ENCODE results near the gene PEF1.
"Not testable (repeated sequence)": the region's sequence is repeated elsewhere in the genome, so short reads cannot be mapped to it uniquely, and the experiment has no call there.

Gene PEF1

DNA sequence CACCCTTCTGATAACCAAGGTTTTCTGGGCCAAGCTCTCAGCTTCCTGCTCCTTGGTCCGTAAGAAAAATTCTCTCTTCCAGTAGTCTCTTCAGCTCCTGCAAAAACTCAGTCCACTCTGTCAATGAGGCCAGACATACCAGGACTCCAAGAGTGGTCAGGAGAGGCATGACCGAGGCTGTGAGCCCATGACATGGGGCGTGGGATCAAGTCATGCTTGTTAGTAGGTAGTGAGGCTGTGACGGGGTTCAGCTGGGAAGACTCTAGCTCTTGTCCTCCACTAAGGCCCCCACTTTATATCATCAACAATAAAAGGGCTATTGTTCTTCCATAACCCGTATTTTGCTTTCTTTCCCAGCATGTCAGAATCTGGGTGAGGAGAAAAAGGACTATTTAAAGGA lies 37.3 kb downstream of the PEF1 start:
- no peak for DNase-seq

DNA sequence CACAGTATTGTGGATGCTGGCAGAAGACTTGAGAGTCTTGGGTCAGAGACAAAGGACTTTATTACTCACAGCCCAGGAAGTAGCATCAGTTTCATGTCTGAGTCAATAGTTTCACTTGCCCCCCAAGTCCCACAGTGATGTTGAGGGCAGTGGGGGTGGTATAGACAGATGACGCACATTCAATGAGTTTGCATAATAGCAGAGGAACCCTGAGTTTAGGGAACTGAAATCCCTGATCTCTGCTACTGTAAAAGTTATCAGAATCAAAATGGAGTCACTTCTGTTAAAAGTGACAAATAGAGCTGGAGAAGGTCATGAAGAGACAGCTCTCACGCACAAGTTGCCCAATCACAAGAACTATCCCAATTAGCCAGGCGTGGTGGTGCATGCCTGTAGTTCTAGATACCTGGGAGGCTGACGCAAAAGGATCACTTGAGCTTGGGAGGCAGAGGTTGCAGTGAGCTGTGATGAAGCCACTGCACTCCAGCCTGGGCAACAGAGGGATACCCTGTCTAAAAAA lies 38.7 kb downstream of the PEF1 start:
- DNase-seq: peak; percentile 8 to 67

DNA sequence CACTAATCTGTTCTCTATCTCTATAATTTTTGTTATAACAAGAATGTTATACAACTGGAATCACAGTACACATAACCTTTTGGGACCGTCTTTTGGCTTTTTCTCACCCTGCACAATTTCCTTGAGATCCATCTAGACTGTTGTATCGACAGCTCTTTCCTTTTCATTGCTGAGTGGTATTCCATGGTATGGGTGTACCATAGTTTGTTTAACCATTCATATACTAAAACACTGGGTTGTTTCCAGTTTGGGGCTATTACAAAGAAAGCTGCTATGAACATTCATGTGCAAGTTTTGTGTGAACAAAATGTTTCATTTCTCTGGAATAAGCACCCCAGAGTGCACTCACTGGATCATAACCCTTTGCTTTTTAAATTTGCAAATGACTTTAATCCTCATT lies 42.6 kb downstream of the PEF1 start:
- no peak for DNase-seq

DNA sequence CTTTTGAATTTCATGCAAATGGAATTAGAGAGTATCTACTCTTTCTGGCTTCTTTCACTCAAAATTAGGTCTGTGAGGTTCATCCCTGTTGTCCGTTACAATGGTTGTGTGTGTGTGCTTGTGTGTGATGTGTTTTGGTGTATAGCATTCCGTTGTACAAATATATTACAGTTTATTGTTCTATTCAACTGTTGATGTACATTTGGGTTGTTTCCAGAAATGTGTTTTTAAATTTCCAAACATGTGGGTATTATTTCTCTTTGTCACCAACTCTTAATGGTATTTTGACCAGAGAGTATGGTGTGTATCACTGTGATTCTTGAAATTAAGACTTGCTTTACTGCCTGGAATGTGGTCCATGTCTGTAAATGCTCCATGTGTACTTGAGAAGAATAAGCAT lies 44.0 kb downstream of the PEF1 start:
- DNase-seq: no peak

DNA sequence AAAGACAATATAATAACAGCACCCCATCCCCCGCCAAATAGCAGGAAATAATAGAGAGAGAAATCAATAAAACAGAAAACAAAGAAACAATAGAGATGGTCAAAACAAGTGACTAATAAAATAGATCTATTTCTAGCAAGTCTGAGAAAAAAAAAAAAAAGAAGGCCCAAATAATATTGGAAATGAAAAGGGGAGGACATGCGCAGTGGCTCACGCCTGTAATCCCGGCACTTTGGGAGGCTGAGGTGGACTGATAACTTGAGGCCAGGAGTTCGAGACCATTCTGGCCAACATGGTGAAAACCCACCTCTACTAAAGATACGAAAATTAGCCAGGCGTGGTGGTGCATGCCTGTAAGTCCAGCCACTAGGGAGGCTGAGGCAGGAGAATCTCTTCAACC lies 45.7 kb downstream of the PEF1 start:
- no peak for DNase-seq

DNA sequence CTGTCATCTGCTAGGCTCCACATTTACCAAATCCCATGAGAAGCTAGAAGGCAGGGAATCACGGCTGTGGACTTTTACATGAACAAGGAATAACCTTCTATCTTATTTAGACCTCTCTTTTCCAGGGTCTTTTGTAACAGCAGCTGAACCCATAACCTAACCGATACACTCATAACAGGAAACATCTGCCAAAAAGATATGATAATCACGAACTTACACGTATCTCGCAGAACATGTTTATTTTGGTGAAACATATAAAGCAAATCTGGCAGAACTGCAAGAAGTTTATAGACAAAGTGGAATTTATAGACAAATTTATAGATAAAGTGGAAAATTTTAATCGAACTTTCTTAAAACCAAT lies 48.0 kb downstream of the PEF1 start:
- no peak for DNase-seq

DNA sequence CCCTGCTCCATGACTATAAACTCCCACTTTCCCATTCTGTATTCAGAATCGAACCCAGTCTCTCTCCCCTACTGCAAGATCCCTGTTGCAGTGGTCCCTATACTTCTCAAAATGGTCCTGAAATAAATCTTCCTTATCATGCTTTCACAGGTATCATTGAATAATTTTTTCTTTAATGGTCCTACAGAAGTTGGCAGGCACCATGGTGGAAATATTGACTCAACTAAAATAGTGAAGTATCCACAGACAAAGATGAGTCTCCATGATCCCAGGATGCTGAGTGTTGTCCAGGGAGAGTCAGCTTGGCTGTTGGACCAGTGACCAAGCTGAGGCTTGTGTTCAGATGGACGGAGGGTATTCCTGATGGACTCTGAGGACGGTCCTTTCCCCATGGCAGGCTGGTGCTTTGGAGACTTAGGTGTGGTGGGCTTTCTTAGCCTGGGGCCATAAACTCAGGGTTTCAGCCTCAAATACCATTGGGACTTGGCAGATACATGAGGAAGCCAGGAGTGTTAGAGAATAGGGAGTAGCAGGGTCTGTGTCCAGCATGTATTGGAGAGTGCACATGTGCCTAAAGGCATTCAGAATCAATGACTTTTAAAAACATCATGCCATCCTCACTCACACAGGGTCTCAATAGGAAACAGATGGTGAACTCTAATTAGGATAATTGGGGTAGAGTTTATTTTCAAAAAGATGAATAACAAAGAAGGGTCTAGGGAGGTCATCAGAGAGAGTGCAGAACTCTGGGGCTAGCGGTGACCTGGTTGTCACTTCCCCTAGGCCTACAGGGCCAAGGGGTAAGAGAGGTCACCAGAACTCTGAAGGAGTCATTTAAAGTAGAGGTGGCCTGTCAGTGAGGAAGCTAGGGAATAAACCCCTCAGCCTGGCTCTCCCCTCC lies 48.6 kb downstream of the PEF1 start:
- DNase-seq: no peak

DNA sequence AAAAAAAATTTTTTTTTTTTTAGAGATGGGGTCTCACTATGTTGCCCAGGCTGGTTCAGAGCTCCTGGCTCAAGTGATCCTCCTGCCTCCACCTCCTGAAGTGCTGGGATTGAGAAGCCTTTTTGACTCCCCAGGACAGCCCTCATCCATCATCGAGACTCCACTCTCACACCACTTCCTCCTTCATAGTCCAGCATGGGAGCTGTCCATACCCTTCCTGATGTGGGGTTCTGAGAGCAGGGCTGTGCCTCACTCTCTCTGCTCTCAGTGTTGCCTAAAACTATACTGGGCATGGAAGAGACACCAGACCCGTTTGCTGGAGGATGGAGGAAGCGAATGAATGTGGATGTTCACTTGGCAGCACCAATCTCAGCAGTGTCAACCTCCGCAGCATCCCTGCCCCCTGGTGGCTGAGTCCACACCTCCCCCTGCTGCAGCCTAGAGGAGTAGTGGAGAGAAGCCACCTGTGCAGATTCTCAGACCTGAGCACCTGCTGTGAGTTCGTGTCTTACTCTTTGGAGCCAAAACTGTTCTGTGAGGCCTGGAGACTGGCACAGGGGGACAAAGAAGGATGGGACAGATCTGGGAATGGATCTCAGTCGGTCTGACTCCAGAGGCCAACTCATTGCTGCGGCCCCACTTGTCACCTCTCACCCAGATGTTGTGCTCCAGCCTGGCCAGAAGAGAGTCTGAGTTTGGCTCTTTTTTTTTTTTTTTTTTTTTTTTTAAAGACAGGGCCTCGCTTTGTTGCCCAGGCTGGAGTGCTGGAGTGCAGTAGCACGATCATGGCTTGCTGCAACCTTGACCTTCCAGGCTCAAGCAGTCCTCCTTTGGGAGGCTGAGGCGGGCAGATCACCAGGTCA lies 50.7 kb downstream of the PEF1 start:
- peak; percentile 53 to 67 for DNase-seq

DNA sequence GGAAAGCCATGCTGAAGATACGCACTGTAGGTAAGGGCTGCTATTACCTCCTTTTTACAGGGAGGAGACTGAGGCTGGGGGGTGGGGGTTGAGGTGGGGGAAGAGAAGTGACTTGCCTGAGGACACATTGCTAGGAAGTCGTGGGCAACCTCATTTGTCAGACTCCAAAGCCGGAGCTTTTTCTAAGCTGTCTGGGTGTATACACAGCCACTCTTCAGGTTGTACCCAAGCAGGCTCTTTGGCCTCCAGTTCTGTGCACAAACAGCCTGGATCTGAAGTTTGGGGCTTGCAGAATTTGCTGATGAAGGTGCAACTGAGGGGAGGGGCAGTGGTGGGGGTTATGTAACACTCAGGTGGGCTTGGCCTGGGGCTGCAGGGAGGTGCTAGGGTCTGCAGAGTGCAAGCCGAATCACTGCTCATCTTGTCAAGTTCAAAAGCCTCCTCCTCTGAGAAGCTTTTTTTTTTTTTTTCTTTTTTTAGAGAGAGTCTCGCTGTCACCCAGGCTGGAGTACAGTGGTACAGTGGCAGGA lies 51.5 kb downstream of the PEF1 start:
- DNase-seq: no peak

DNA sequence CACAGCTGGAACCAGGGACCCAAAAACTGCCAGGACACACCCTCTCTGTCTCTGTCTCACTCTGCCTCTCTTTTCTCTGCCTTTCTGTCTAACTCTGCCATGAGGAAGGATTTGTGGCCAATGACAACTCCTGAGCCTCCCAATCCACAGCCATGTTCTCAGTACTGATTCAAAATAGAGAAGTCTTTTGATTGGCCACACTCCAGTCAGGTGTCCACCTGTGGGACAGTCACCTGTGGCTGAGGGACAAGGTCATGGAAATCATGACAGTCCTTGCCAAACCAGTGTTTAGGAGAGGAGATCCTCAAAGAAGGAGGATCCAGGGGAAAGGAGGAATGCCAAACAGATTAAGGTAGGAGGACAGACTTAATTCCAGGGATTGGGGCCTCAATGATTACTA lies 52.5 kb downstream of the PEF1 start:
- no peak for DNase-seq

DNA sequence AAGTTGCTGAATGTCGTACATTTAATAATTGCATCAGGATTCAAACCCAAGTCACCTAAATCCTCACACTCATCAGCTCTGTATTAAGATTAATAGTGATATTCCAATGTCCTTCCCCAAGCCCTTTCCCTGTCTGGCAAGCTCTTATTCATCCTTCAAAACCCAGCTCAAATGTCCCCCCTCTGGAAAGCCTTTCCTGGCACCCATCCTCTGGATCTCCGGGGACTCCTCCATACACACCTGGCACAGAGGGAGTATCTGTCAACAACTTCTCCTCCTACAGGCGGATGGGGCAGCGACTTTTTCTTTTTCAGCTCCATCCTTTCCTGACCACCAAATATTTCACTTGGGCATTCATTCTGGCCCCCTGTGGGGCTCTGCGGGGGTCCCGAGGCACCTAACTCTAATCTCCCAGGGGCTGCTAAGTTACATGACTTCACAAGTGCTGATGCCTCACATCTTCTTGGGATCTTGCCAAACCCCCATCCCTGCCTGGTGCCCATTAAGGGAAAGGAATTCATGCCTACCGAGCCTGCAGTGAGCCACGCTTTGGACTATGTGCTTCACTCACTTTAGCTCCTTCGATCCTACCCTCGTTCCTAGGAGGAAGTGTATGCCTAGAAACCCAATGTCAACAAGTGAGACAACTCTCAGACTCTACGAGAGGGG lies 53.1 kb downstream of the PEF1 start:
- DNase-seq: no peak

DNA sequence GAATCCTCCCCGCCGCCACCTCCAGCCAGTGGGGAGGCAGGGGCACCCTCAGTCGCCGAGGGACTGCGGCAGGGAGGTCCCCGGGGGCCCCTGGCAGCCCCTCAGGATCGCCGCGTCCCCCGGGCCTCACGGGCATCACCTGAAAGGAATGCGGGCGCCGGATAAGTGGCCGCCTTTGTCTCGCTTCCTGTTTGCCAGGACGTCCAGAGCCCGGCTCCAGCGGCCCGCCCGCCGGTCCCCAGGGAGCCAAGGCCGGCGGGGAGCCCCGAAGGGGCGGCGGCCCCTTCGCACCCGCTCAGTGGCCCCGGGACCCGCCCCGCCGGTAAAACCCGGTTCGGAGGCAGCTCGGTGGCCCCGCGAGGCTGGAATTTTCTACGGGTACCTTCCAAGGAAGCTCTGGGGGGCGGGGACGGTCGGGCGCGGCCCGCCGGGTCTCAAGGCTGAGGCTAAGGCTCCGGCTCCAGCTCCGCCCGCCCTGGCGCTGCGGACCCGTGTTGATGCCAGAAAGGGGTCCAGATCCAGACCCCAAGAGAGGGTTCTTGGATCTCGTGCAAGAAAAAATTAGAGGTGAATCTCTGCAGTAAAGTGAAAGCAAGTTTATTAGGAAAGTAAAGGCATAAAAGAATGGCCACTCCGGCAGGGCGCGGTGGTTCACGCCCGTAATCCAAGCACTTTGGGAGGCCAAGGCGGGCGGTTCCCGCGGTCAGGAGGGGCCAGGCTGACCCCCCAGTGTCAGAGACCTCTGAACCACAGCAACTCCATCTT lies 55.7 kb downstream of the PEF1 start:
- DNase-seq: no peak

DNA sequence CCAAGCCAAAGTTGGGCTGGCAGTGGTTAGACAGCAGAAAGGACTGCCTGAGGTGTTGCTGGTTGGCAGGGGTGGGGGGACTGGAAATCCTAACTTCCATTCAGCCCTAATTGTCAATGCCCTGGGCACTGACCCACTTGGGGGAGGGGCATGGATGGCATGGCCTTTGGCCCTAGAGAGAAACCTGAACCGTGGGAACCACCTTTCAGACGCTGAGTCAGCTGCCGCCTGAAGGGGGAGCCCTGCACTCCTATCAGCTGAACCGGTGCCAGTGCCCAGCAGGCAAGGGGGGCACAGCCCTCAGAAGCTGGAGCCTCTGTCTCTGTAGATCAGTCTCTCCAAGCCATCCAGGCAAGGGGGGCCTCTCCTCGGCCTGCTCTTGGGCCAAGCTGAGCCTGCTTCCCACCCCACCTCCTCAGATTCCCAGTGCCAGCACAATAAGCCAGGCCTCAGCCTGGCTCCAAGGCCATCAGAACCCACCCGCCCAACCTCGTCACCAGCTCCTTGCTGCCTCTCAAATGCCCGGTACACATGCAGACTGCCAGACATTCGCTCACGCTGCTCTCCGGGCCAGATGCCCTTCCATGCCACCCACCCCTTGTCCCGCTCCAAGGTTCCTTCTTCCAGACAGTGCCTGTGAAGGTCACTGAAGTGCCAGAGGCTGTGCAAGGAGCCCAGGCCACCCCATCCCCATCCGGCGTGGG lies 56.8 kb downstream of the PEF1 start:
- peak; percentile 20 to 41 for DNase-seq

DNA sequence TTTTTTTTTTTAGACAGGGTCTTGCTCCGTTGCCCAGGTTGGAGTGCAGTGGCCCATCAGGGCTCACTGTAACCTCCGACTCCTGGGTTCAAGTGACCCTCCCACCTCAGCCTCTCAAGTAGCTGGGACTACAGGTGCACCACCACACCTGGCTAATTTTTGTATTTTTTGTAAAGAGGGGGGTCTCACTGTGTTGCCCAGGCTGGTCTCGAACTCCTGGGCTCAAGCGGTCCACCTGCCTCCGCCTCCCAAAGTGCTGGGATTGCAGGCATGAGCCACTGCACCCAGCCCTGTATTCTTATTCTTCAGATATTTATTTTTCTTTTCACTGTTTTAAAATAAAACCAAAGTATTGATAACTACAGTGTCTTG lies 57.4 kb downstream of the PEF1 start:
- not testable (repeated sequence) for DNase-seq

DNA sequence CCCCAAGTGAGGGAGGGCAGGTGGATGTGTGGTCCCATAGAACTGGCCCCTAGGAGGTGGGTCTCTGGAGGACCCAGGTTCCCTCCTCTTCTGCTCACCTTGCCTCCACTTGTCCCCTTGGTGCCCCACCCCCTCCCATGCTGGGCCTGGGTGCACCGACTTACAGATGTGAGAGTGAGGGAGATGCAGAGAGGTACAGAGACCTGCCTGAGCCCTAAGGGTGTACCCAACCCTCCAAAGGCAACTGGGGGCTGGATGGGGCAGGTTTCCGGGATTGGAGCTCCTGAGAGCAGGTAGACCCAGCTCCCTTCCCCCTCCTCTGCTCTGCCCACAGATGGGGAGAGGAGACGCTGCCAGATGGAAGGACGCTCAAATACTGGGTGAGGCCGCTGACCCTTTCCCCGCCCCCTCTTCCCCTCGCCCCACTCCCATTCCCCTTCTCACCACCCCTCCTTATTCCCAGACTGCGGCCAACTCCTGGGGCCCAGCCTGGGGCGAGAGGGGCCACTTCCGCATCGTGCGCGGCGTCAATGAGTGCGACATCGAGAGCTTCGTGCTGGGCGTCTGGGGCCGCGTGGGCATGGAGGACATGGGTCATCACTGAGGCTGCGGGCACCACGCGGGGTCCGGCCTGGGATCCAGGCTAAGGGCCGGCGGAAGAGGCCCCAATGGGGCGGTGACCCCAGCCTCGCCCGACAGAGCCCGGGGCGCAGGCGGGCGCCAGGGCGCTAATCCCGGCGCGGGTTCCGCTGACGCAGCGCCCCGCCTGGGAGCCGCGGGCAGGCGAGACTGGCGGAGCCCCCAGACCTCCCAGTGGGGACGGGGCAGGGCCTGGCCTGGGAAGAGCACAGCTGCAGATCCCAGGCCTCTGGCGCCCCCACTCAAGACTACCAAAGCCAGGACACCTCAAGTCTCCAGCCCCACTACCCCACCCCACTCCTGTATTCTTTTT lies 58.0 kb downstream of the PEF1 start:
- DNase-seq: no peak

DNA sequence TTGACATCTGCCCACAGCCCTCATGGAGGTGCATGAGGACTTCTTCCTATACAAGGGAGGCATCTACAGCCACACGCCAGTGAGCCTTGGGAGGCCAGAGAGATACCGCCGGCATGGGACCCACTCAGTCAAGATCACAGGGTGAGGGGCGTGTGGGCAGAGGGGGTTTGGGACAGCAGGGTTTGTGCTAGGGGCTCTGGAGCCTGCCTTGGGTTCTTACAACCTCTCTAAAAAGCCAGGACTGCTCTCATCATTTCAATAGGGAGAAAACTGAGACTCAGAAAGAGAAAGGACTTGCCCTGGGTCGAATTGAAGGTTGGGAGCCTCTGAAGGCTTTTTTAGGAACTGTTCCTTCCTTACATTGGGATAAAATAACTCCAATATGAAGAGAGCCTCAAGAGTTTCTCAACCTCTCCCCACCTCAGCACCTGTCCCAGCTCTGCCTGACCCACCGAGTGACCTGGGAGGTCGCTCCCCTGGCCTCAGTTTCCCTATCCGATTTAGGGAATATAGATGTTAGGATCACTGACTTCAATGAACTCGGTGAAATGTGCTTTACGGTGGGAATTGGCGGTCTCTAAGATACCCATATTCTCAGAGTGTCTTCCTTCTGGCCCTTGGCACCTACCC lies 58.8 kb downstream of the PEF1 start:
- DNase-seq: no peak

DNA sequence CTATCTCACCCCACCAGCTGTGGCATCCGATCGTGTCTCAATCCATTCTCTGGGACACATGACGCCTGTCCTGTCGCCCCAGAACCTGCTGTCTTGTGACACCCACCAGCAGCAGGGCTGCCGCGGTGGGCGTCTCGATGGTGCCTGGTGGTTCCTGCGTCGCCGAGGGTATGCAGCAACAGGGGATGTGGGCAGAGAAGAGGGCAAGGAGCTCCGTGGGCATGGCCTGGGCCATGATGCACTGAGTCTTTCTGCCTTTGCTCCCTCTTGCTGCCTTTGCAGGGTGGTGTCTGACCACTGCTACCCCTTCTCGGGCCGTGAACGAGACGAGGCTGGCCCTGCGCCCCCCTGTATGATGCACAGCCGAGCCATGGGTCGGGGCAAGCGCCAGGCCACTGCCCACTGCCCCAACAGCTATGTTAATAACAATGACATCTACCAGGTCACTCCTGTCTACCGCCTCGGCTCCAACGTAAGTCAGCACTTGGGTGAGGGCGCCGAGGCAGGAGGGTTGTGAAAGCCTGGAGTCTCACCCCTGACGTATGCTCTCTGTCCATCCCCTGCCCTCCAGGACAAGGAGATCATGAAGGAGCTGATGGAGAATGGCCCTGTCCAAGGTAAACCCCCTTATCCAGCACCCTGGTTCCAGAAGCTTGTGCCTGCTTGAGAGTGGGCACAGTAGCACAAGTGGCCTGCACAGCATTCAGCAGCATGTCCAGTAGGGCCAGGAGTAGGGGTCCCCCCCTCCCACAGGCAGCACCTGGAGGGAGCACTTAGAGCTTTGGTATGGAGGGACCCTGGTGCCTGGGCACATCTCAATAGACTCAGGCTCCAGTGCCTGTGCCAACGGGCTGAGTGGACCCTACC lies 59.6 kb downstream of the PEF1 start:
- DNase-seq: no peak

DNA sequence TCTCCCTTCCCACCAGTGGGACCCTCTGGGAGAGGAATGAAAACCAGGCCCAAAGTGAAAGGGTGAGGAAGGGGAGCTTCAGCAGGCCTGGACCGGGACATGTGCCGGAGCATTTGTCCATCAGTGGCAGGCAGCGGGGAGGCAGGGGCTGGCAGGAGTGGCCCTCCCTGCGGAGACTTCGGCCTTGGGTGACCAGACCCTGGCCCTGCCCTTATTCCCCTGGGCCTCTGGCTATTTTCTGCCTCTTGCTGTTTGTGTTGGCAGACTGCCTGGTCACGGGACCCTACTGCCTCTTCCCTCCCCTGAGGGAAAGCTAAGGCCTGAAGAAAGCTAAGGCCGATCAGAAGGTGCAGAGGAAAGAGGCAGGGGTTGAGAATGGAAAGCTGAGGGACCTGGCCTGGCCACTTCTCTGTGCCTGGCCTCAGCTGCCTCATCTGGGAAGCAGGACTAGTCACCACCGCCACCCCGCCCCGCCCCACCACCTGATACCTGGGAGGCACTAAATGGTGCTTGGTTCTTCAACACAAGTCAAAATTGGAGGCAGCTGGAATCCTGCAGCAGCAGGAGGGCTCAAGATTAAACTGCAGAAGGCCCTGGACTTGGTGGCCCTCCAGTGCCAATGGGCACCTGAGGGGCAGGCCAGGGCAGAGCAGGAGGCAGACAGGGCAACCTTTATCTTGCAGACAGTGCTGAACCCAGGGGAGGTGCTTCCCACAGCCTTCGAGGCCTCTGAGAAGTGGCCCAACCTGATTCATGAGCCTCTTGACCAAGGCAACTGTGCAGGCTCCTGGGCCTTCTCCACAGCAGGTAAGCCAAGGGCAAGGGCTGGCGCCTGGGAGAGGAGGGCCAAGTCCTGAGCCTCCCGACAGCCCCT lies 60.4 kb downstream of the PEF1 start:
- no peak for DNase-seq

Measured in CD4-positive, alpha-beta T cell treated with Interleukin-1 beta for 1 hour (primary cell).